Vagina (tissue), 2 donors: ENCODE measurements around the gene WDR37. TPM values are rescaled to one million over a fixed set of nuclear protein-coding genes. Genes with fewer than 3 reads are reported as not detected.
A peak's percentile ranks its signal among the peaks of the same experiment; 100 is the strongest.

Source experiments
- DNase-seq, 2 donors: peaks; one replicate each; pipeline ENCODE4 v3.0.0-alpha.2; 2017; ENCODE audit errors: extremely low spot score in 2 of 2
- H3K27ac ChIP-seq: fragments of 200-600 bp; sonication (generic); one replicate; pipeline ENCODE4 v1.5.1; 2019
- H3K27me3 ChIP-seq: fragments of 200-600 bp; sonication (generic); one replicate; pipeline ENCODE4 v1.5.1; 2019
- H3K36me3 ChIP-seq, 2 donors: fragments of 200-600 bp; sonication (generic); one replicate each; pipeline ENCODE4 v1.5.1; 2017 to 2019
- H3K4me1 ChIP-seq: fragments of 200-600 bp; sonication (generic); one replicate; pipeline ENCODE4 v1.5.1; 2019
- H3K4me3 ChIP-seq, 2 donors: fragments of 200-600 bp; sonication (generic); 1 replicate in 1 of 2; 2 replicates in 1 of 2; pipeline ENCODE4 v1.5.1; 2016 to 2019
- H3K9me3 ChIP-seq: fragments of 200-600 bp; sonication (generic); one replicate; pipeline ENCODE4 v1.5.1; 2019
- CTCF ChIP-seq, 3 experiments: fragments of 450-650 bp in 2 of 3; fragments of 200-600 bp in 1 of 3; sonication (generic) in 1 of 3; IDR thresholded peaks; one replicate each; pipeline ENCODE4 v1.5.1; 2017 to 2019; ENCODE audit warnings: antibody characterized with exemption in 3 of 3, mild to moderate bottlenecking in 2 of 3, moderate library complexity in 2 of 3
- POLR2A ChIP-seq, 2 donors: fragments of 450-650 bp; IDR thresholded peaks; one replicate each; pipeline ENCODE4 v1.6.1; 2017; ENCODE audit warnings: antibody characterized with exemption in 2 of 2, mild to moderate bottlenecking in 2 of 2, moderate library complexity in 2 of 2
- POLR2AphosphoS5 ChIP-seq, 2 donors: sonication (generic); formaldehyde crosslinking; IDR thresholded peaks; one replicate each; pipeline ENCODE4 v1.9.0; 2017; ENCODE audit warnings: antibody characterized with exemption in 2 of 2, mild to moderate bottlenecking in 2 of 2, low read depth in 1 of 2; ENCODE audit not compliant: insufficient read depth in 1 of 2
- intact Hi-C: fragments of 100-400 bp; cut with DNase I; formaldehyde crosslinking; loops from one replicate; pipeline ENCODE4 v1.15.1; 2023
- total RNA-seq: library from RNA; depleted of rRNA; stranded (reverse); fragments of >200 nt; gene quantifications from one replicate; pipeline ENCODE4 v1.2.3, GENCODE V29; 2016

WDR37 gene
- total RNA-seq, 1 donor from 2014 or later: 16.9 TPM

- no peaks in the 10 kb centered on the region for H3K9me3 ChIP-seq
- no peak overlapping the region for H3K27ac ChIP-seq
- H3K36me3 ChIP-seq: peaks cover 0 to 76% of the 10 kb centered on the region in 2 donors
- no peak overlapping the region for H3K4me3 ChIP-seq
- TF ChIP-seq CTCF (IDR thresholded peaks at IDR 0.05) (no peak), POLR2AphosphoS5 (IDR thresholded peaks at IDR 0.05; ENCODE audit: insufficient read depth in 1 of 2, low read depth in 1 of 2) (no peak), POLR2A (IDR thresholded peaks at IDR 0.05) (no peak)
- no peaks in the 10 kb centered on the region for H3K27me3 ChIP-seq
- intact Hi-C loops: no loop called here
- DNase-seq: no peak
- no peaks in the 10 kb centered on the region for H3K4me1 ChIP-seq
These were observed 29.1 kb downstream of the WDR37 start for GRCh38 chr10:1085258-1085657.

GRCh38 chr10:1086787-1087186, 30.6 kb downstream of the WDR37 start:
- no peaks in the 10 kb centered on the region for H3K27me3 ChIP-seq
- H3K36me3 ChIP-seq: peaks cover 0 to 81% of the 10 kb centered on the region in 2 donors
- H3K9me3 ChIP-seq: no peaks in the 10 kb centered on the region
- DNase-seq: no peak
- no peaks in the 10 kb centered on the region for H3K4me1 ChIP-seq
- no peak overlapping the region for H3K27ac ChIP-seq
- intact Hi-C loops: no loop called here
- TF ChIP-seq POLR2A (IDR thresholded peaks at IDR 0.05) (no peak), POLR2AphosphoS5 (IDR thresholded peaks at IDR 0.05; ENCODE audit: insufficient read depth in 1 of 2, low read depth in 1 of 2) (no peak), CTCF (IDR thresholded peaks at IDR 0.05) (no peak)
- H3K4me3 ChIP-seq: no peak overlapping the region

- no peak for DNase-seq
- H3K9me3 ChIP-seq: no peaks in the 10 kb centered on the region
- TF ChIP-seq POLR2AphosphoS5 (IDR thresholded peaks at IDR 0.05; ENCODE audit: insufficient read depth in 1 of 2, low read depth in 1 of 2) (no peak), POLR2A (IDR thresholded peaks at IDR 0.05) (no peak), CTCF (IDR thresholded peaks at IDR 0.05) (no peak)
- H3K4me3 ChIP-seq: no peak overlapping the region
- no peaks in the 10 kb centered on the region for H3K27me3 ChIP-seq
- no peaks in the 10 kb centered on the region for H3K4me1 ChIP-seq
- peaks cover 3 to 72% of the 10 kb centered on the region in 2 donors for H3K36me3 ChIP-seq
- no peak overlapping the region for H3K27ac ChIP-seq
- intact Hi-C loops: no loop called here
These were observed 33.0 kb downstream of the WDR37 start for GRCh38 chr10:1089017-1089689.

GRCh38 chr10:1090696-1091095, 34.5 kb downstream of the WDR37 start:
- H3K36me3 ChIP-seq: peaks cover 3 to 60% of the 10 kb centered on the region in 2 donors
- H3K4me3 ChIP-seq: no peak overlapping the region
- TF ChIP-seq POLR2A (IDR thresholded peaks at IDR 0.05) (no peak), CTCF (IDR thresholded peaks at IDR 0.05) (no peak), POLR2AphosphoS5 (IDR thresholded peaks at IDR 0.05; ENCODE audit: insufficient read depth in 1 of 2, low read depth in 1 of 2) (no peak)
- H3K27me3 ChIP-seq: no peaks in the 10 kb centered on the region
- peak in 1 of 2 donors; percentile 49 for DNase-seq
- no peaks in the 10 kb centered on the region for H3K9me3 ChIP-seq
- no peaks in the 10 kb centered on the region for H3K4me1 ChIP-seq
- H3K27ac ChIP-seq: no peak overlapping the region
- intact Hi-C loops: no loop called here

GRCh38 chr10:1093696-1094095, 37.5 kb downstream of the WDR37 start:
- Histone ChIP-seq H3K36me3 (peaks cover 3 to 53% of the 10 kb centered on the region in 2 donors), H3K4me3 (no peak overlapping the region), H3K27me3 (no peaks in the 10 kb centered on the region), H3K4me1 (no peaks in the 10 kb centered on the region), H3K9me3 (no peaks in the 10 kb centered on the region), H3K27ac (no peak overlapping the region)
- peak in 1 of 2 donors; percentile 72 for DNase-seq
- intact Hi-C loops: no loop called here
- no peak for TF ChIP-seq POLR2AphosphoS5 (IDR thresholded peaks at IDR 0.05; ENCODE audit: insufficient read depth in 1 of 2, low read depth in 1 of 2)
